AG04449 (cell line): ENCODE data around the gene OXER1.

Source experiments
- CTCF ChIA-PET: fragments of 350-600 bp; formaldehyde crosslinking; extraction: SDS; loops from one replicate; lab custom pipeline; 2021; ENCODE audit warnings: antibody characterized with exemption; lab: Yijun Ruan, JAX
- POLR2A ChIA-PET: fragments of 400-600, 350-600 bp; formaldehyde crosslinking; extraction: SDS; loops from one replicate; lab custom pipeline; 2020; ENCODE audit warnings: antibody characterized with exemption, inconsistent platforms; lab: Yijun Ruan, JAX
- DNase-seq: peaks from one replicate; pipeline ENCODE4 v3.0.0-alpha.2; 2010; ENCODE audit warnings: low read depth, low spot score
- H3K4me3 ChIP-seq: 2 replicates; pipeline ENCODE4 v1.5.1; 2011; ENCODE audit warnings: low read depth, mild to moderate bottlenecking, control low read depth, low read length
- TF ChIP-seq, protein P1 (sequence below): IDR thresholded peaks from one replicate; pipeline ENCODE4 v1.5.1; 2011; ENCODE audit warnings: mild to moderate bottlenecking, moderate library complexity, low read length, control low read depth, inconsistent platforms; ENCODE audit not compliant: insufficient read depth; ENCODE audit errors: missing control alignments

The OXER1 gene

DNA sequence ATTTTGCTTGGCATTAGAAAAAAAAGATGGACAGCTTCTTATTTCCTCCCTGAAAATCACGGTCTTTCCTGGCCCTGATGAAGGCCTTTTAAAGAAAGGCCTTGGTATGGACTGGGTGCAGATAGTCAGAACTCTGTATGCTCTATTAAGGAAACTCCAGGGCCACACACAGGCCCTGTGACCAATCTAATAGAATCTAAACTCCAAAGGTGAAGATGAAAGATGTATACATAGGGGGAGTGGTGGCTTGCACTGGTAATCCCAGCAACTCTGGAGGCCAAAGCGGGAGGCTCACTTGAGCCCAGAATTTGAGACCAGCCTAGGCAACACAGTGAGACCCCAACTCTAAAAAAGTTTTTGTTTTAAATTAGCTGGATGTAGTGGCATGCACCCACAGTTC, 37.3 kb downstream of the OXER1 start:
- no peak overlapping the region for H3K4me3 ChIP-seq
- TF ChIP-seq, protein P1, sequence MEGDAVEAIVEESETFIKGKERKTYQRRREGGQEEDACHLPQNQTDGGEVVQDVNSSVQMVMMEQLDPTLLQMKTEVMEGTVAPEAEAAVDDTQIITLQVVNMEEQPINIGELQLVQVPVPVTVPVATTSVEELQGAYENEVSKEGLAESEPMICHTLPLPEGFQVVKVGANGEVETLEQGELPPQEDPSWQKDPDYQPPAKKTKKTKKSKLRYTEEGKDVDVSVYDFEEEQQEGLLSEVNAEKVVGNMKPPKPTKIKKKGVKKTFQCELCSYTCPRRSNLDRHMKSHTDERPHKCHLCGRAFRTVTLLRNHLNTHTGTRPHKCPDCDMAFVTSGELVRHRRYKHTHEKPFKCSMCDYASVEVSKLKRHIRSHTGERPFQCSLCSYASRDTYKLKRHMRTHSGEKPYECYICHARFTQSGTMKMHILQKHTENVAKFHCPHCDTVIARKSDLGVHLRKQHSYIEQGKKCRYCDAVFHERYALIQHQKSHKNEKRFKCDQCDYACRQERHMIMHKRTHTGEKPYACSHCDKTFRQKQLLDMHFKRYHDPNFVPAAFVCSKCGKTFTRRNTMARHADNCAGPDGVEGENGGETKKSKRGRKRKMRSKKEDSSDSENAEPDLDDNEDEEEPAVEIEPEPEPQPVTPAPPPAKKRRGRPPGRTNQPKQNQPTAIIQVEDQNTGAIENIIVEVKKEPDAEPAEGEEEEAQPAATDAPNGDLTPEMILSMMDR = no peak
- DNase-seq = no peak
- ChIA-PET POLR2A (no interaction called here), CTCF (no interaction called here)

DNA sequence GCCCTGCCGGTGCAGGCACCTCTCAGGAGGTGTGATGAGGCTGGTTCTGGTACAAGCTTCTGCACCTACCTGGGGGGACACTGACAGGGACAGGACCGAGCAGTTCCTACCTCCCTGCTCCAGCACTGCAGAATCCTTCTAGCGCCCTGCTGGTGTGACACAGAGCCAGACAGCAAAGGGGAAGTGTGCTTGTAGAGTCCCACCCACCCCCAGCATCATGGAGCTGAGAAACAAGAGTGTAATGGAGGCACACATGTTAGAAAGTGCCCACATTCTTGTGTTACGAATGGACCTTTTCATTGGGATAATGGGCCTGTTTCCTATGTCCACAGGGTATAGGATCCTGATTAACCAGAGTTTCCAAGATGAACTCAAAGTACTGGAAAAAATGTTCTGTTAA, 38.3 kb downstream of the OXER1 start:
- ChIA-PET POLR2A (no interaction called here), CTCF (no interaction called here)
- H3K4me3 ChIP-seq = no peak overlapping the region
- TF ChIP-seq, protein P1 = no peak
- DNase-seq = no peak

DNA sequence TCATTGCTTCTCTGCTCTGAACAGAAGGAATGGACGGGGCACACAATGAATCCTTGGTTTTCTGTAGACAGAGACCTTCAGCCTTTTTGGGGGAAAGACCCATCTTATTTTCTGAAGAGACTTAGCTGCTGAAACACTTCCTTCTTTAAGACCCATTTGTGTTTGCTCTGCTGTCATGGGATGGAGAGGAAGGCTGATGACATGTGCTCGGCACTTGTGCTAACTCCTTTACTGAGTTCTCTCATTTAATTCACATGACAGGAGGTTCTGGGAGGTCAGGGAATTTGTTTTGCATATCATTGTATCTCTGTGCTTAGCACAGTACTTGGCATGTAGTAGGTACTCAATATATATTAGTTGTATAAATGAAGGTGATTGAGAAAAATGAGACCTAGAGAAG, 39.0 kb downstream of the OXER1 start:
- TF ChIP-seq, protein P1 = no peak
- H3K4me3 ChIP-seq = no peak overlapping the region
- no peak for DNase-seq
- CTCF ChIA-PET = no interaction called here
- POLR2A ChIA-PET = no interaction called here

DNA sequence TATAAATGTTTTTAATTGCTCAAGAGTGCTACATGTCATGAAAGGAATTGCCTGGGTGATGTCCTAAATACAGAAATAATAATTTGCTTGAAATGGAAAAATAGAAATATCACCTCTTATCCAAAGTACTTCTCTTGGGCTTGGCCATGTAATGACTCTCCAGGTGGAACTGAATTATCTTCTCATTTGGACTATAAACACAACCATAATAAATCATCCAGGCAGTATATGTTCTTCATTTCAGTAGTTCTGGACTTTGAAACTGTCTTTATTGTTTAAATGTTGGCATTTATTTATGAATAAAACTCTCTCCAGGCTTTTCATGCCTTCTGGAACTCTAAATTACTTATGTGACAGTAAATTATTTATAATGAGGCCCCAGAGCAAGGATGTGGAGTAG, 40.5 kb downstream of the OXER1 start:
- TF ChIP-seq, protein P1 = no peak
- H3K4me3 ChIP-seq = no peak overlapping the region
- CTCF ChIA-PET = no interaction called here
- POLR2A ChIA-PET = no interaction called here
- DNase-seq = no peak

DNA sequence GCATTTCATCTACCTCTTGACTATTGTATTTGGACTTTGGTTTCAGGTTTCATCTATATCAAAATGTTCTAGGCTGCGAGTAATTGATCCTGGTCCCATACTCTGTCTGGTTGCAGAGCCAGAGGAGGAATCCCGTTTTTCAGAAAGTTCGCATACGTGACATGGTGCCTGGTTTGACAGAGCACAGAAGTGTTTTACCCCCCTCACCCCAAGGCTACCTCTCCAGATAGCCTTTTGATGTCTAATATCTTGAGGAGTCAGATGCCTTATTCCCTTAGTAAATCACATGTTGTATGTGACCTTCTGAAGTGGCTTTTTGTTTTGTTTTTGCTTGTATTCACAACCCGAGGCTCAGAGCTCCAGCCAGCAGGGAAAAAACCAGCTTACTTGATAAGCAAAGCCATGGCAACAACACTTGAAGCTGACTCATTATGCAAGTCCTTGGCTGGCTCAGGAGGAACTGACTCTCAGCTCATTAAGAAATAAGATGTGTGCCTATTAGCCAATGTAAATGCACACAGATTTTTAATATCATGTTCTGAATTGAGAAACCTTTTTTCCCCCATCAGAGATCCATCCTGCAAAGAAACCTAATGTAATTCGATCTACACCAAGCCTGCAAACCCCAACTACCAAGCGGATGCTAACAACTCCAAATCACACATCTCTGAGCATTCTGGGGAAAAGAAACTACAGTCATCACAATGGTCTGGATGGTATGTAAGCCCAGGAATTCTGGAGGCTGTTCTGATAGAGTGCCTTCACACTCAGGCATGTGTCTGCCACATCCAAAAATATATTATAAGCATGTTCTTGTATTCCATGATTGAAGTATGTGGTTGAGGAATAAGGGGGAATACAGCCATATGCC, 41.4 kb downstream of the OXER1 start:
- no peak overlapping the region for H3K4me3 ChIP-seq
- DNase-seq = peak; percentile 86

DNA sequence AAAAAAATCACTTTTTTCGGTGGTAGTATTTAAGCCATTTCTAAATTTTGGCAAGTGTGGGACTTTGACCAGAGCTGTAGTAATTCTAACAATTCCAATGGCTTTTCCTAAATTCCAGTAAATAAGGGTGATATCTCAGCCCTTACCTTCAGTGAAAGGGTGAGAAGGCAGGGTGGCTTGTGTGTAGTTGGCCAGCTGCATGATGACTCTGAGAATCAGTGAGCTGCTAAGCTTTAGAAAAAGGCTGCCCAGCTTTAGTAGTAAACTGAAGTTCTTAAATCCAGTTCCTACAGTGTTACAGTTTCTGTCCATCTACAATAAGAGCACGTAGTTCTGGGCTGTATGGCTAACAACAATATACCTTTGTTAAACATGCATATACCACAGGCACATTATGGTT, 42.0 kb downstream of the OXER1 start:
- ChIA-PET POLR2A (interaction anchor here (0.6 kb wide), 1 partner anchor 24 kb away, joined by 3 read pairs; no protein-coding TSS in a partner anchor), CTCF (no interaction called here)
- DNase-seq = no peak
- H3K4me3 ChIP-seq = no peak overlapping the region
- TF ChIP-seq, protein P1 = no peak

More for the DNA sequence above, 41.4 kb downstream of the OXER1 start:
- TF ChIP-seq, protein P1 = no peak
- CTCF ChIA-PET = no interaction called here
- POLR2A ChIA-PET = interaction anchor here (0.6 kb wide), 1 partner anchor 23 kb away, joined by 3 read pairs; no protein-coding TSS in a partner anchor
